ENCODE results near the gene SLC15A3.

- TF ChIP-seq CTCF (IDR thresholded peaks at IDR 0.05) (no peak), SIN3A (IDR thresholded peaks at IDR 0.05; ENCODE audit: borderline replicate concordance, insufficient read depth, low read depth, low read length) (no peak)
These were observed 30.7 kb downstream of the SLC15A3 start for GRCh38 chr11:60921259-60921658.

All from Panc1 (cell line).